ENCODE data around the gene CDS2. TPM values are rescaled to one million over a fixed set of nuclear protein-coding genes. Genes with fewer than 3 reads are reported as not detected.

CDS2 gene
- total and polyA plus RNA-seq, 4 donors, result 9.6 to 31.6 (median 14.4) TPM

- no peaks in the 10 kb centered on the region for H3K27me3 ChIP-seq (ENCODE audit: control insufficient read depth in 4 of 4, insufficient read depth in 4 of 4, low read length in 3 of 4)
- WGBS, result 41% methylated on average over 4 of the region's 4 CpGs
- peaks cover 0 to 3% (median under 1%) of the 10 kb centered on the region in 4 donors for H3K36me3 ChIP-seq (ENCODE audit: control insufficient read depth in 4 of 4, insufficient read depth in 3 of 4, low read depth in 1 of 4, low read length in 3 of 4)
- H3K4me1 ChIP-seq (ENCODE audit: control insufficient read depth in 4 of 4, insufficient read depth in 4 of 4, low read length in 3 of 4), result peaks cover 2 to 16% (median 5%) of the 10 kb centered on the region in 4 donors
- no peak overlapping the region for H3K9ac ChIP-seq (ENCODE audit: low read depth in 1 of 2, low read length in 2 of 2)
- no peak for DNase-seq (ENCODE audit: low spot score)
- H3K27ac ChIP-seq (ENCODE audit: low read depth in 1 of 2, low read length in 2 of 2), result no peak overlapping the region
- H3K9me3 ChIP-seq (ENCODE audit: control insufficient read depth in 4 of 4, low read length in 3 of 4), result no peaks in the 10 kb centered on the region
- TF ChIP-seq GABPA (IDR thresholded peaks at IDR 0.05 in 1 of 2, conservative IDR thresholded peaks at IDR 0.05 in 1 of 2) (no peak), MAX (IDR thresholded peaks at IDR 0.05) (no peak), FOXA1 (IDR thresholded peaks at IDR 0.05) (no peak), EGR1 (IDR thresholded peaks at IDR 0.05; ENCODE audit: low read depth in 2 of 2) (no peak), CTCF (IDR thresholded peaks at IDR 0.05; ENCODE audit: low read depth, low read length, missing input control) (no peak), REST (IDR thresholded peaks at IDR 0.05) (no peak), HNF4G (IDR thresholded peaks at IDR 0.05) (no peak), TAF1 (conservative IDR thresholded peaks at IDR 0.05) (no peak), JUND (IDR thresholded peaks at IDR 0.05) (no peak), RXRA (IDR thresholded peaks at IDR 0.05) (peak in 1 of 2 donors; percentile 23), NR2F2 (IDR thresholded peaks at IDR 0.05) (no peak), YY1 (IDR thresholded peaks at IDR 0.05) (peak; percentile 58), ZBTB33 (IDR thresholded peaks at IDR 0.05) (no peak), SP1 (IDR thresholded peaks at IDR 0.05) (no peak), HNF4A (conservative IDR thresholded peaks at IDR 0.05) (peak; percentile 13 to 51), ATF3 (IDR thresholded peaks at IDR 0.05) (no peak), RAD21 (IDR thresholded peaks at IDR 0.05) (no peak), FOXA2 (IDR thresholded peaks at IDR 0.05) (peak; percentile 28)
- no peak overlapping the region for H3K4me3 ChIP-seq (ENCODE audit: low read depth in 1 of 3, low read length in 3 of 3)
Measured at GRCh38 chr20:5203380-5203779, 76.6 kb downstream of the CDS2 start.
